ENCODE measurements around the gene GREB1L. TPM values are rescaled to one million over a fixed set of nuclear protein-coding genes. Genes with fewer than 3 reads are reported as not detected.

The GREB1L gene
- total and polyA plus RNA-seq, 2 donors: 0.10 to 1.4 TPM

DNA sequence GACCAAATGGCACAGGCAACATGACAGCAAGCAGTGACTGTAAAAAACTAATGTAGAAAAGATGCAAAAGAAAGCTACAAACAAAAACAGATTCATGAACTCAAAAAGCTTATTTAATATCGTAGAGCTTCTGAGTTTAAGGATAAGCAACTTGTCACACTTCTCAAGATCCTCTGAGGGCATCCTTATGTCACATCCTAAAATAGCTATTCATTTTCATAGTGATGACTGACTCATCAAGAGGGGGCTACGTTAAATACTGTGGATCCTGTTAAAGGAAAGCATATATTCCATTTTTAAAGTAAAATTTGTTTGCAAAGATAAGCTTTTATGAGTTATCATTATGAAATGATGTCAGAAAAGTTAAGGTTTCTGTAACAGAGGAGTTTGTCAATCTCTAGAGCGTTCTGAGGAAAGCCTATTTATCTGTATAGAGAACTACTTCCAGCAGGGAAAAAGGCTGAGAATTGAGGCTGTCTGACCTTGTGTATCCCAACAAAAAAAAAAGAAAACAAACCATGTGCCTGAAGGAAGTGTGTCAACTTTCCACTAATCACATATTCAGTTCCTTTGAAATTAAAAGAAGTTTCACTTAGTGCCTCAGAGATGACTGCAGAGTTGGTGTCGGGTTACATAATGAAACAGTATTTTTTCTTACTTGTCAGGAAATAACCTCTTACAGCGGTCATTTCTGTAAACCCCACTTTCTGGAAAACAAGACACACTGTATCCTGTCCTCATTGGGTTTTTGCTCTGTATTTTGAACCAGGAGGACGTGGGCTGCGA is 243.0 kb downstream of the GREB1L start:
- Histone ChIP-seq H3K4me3 (ENCODE audit: low read depth, low read length) (no peak overlapping the region), H3K4me1 (ENCODE audit: insufficient read depth) (no peaks in the 10 kb centered on the region), H3K36me3 (ENCODE audit: insufficient read depth) (no peaks in the 10 kb centered on the region), H3K27ac (ENCODE audit: low read depth) (no peak overlapping the region)
- no peak for DNase-seq (ENCODE audit: extremely low spot score)
- 58% methylated on average over 7 of the region's 7 CpGs for WGBS

DNA sequence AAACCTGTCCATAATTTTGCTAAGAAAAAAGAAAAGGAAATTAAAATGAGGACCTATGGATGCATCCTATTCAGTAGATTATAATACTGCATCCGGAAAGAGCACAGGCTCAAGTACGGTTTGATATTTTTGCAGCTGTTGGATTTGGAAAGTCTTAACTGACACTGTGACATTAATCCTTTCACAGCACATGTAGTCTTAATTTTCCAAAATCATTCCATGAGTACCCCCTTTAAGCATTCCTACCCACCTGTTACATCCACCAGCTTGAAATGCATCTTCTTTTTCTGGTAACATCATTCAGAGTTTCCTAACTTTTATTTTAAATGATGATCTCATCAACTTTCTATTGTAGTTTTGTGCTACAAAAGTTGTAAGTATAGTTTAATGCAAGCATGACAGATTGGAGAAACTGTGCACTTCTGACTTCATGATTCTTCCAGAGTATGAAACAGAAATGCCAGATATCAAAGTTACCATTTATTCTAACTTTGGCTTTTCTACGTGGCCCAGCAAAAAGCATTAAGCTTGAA is 244.9 kb downstream of the GREB1L start:
- WGBS: 69% methylated on average over 3 of the region's 3 CpGs
- Histone ChIP-seq H3K4me1 (ENCODE audit: insufficient read depth) (no peaks in the 10 kb centered on the region), H3K36me3 (ENCODE audit: insufficient read depth) (no peaks in the 10 kb centered on the region), H3K4me3 (ENCODE audit: low read depth, low read length) (no peak overlapping the region), H3K27ac (ENCODE audit: low read depth) (no peak overlapping the region)
- no peak for DNase-seq (ENCODE audit: extremely low spot score)

GRCh38 chr18:21489119-21489750 is 247.2 kb downstream of the GREB1L start:
- WGBS: 53% methylated on average over 6 of the region's 6 CpGs
- Histone ChIP-seq H3K4me1 (ENCODE audit: insufficient read depth) (no peaks in the 10 kb centered on the region), H3K36me3 (ENCODE audit: insufficient read depth) (no peaks in the 10 kb centered on the region), H3K27ac (ENCODE audit: low read depth) (no peak overlapping the region), H3K4me3 (ENCODE audit: low read depth, low read length) (no peak overlapping the region)
- no peak for DNase-seq (ENCODE audit: extremely low spot score)

GRCh38 chr18:21489919-21490495 is 248.0 kb downstream of the GREB1L start:
- no peaks in the 10 kb centered on the region for H3K4me1 ChIP-seq (ENCODE audit: insufficient read depth)
- H3K27ac ChIP-seq (ENCODE audit: low read depth): no peak overlapping the region
- 94% methylated on average over 15 of the region's 15 CpGs for WGBS

GRCh38 chr18:21490748-21491147 is 248.7 kb downstream of the GREB1L start:
- WGBS: 78% methylated on average over 4 of the region's 4 CpGs
- Histone ChIP-seq H3K4me1 (ENCODE audit: insufficient read depth) (no peaks in the 10 kb centered on the region), H3K36me3 (ENCODE audit: insufficient read depth) (no peaks in the 10 kb centered on the region), H3K27ac (ENCODE audit: low read depth) (no peak overlapping the region), H3K4me3 (ENCODE audit: low read depth, low read length) (no peak overlapping the region)
- DNase-seq (ENCODE audit: extremely low spot score): no peak

More at GRCh38 chr18:21489919-21490495, 248.0 kb downstream of the GREB1L start:
- no peak for DNase-seq (ENCODE audit: extremely low spot score)
- H3K36me3 ChIP-seq (ENCODE audit: insufficient read depth): no peaks in the 10 kb centered on the region
- H3K4me3 ChIP-seq (ENCODE audit: low read depth, low read length): no peak overlapping the region

GRCh38 chr18:21496277-21496835 is 254.3 kb downstream of the GREB1L start:
- Histone ChIP-seq H3K36me3 (ENCODE audit: insufficient read depth) (no peaks in the 10 kb centered on the region), H3K27ac (ENCODE audit: low read depth) (no peak overlapping the region), H3K4me1 (ENCODE audit: insufficient read depth) (no peaks in the 10 kb centered on the region), H3K4me3 (ENCODE audit: low read depth, low read length) (no peak overlapping the region)
- no peak for DNase-seq (ENCODE audit: extremely low spot score)
- WGBS: 73% methylated on average over 12 of the region's 12 CpGs

DNA sequence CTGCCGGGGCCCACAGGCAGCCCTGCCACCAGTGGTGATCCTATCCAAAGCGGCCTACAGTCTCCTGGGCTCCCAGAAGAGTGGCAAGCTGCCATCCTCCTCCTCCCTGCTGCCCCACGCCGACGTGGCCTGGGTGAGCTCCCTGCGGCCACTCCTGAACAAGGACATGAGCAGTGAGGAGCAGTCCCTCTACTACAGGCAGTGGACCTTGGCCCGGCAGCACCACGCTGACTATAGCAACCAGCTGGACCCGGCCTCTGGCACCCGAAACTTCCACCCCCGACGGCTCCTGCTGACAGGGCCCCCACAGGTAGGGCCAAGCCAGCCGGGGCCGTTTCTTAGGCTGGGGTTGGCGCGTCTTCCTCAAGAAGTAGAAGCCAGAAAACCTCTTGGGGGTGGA is 258.0 kb downstream of the GREB1L start:
- H3K4me1 ChIP-seq (ENCODE audit: insufficient read depth): no peaks in the 10 kb centered on the region

DNA sequence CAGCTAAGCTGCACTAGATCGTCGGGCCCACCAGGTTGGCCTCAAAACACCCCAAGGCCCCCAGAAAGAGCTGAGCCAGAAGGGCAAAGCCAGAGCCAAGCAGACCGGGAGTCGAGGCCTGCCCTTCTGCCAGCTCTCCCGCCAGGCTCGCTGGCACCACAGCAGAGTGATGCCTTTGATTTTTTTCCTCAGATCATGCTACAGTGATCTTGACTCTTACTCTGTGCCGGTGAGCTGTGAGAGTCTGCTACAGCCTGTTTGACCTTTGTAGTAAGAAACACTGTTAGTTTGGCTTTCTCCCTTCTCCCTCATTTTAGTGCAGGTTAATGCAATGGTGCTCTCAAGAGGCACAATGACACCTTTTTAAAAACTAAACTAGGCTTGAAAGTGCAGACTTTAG is 260.6 kb downstream of the GREB1L start:
- DNase-seq (ENCODE audit: extremely low spot score): no peak
- Histone ChIP-seq H3K27ac (ENCODE audit: low read depth) (no peak overlapping the region), H3K4me1 (ENCODE audit: insufficient read depth) (no peaks in the 10 kb centered on the region), H3K4me3 (ENCODE audit: low read depth, low read length) (no peak overlapping the region), H3K36me3 (ENCODE audit: insufficient read depth) (no peaks in the 10 kb centered on the region)
- WGBS: 91% methylated on average over 7 of the region's 7 CpGs

More for the DNA sequence above, 258.0 kb downstream of the GREB1L start:
- DNase-seq (ENCODE audit: extremely low spot score): no peak
- Histone ChIP-seq H3K27ac (ENCODE audit: low read depth) (no peak overlapping the region), H3K36me3 (ENCODE audit: insufficient read depth) (no peaks in the 10 kb centered on the region), H3K4me3 (ENCODE audit: low read depth, low read length) (no peak overlapping the region)
- WGBS: 86% methylated on average over 16 of the region's 16 CpGs

DNA sequence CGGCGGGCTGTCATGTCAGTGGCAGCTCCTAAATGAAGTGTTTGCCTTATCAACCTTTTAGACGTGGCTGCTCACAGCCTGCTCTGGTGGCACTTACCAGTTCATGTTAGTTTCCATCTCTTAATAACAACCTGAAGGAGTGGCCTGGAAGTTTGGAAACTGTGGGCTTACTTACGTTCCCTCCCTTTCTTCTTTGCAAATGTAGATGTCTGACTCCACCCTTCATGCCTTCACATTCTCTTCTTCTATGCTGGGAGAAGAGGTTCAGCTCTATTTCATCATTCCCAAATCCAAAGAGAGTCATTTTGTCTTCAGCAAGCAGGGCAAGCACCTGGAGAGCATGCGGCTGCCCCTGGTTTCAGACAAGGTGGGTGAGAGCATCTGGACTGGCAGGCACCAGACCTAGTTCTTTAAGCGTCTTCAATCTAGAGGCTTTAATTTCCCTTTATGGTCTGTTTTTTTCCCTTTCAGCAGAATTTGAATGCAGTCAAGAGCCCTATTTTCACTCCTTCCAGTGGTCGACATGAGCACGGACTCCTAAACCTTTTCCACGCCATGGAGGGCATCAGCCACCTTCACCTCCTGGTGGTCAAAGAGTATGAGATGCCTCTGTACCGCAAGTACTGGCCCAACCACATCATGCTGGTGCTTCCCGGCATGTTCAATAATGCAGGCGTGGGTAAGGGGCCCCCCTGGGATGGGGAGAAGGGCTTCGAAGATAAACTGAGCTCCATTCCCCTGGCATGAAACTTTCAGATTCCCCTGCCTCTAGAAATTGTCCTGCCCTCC is 266.1 kb downstream of the GREB1L start:
- H3K4me3 ChIP-seq (ENCODE audit: low read depth, low read length): no peak overlapping the region
- 88% methylated on average over 13 of the region's 13 CpGs for WGBS
- H3K36me3 ChIP-seq (ENCODE audit: insufficient read depth): no peaks in the 10 kb centered on the region
- no peak overlapping the region for H3K27ac ChIP-seq (ENCODE audit: low read depth)
- no peaks in the 10 kb centered on the region for H3K4me1 ChIP-seq (ENCODE audit: insufficient read depth)
- no peak for DNase-seq (ENCODE audit: extremely low spot score)

DNA sequence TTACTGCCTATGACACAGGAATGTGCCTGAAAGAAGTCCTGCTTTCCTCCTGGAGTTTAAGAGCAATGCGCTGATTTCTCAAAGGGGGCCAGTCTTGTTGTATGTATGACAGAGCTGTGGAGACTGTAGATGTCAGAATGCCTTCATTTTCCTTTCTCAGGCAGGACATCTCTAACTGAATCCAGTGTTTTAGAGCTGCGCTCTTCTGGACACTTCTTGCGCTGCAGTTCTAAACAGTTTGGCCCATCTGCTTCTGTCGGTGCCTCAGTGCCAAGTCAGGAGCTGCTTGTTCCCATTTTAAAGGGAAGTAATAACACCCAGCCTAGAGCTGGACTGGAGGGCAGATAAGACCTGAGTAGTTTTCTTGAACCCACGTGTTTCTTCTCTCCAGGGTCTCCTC is 267.0 kb downstream of the GREB1L start:
- Histone ChIP-seq H3K4me1 (ENCODE audit: insufficient read depth) (no peaks in the 10 kb centered on the region), H3K27ac (ENCODE audit: low read depth) (no peak overlapping the region), H3K4me3 (ENCODE audit: low read depth, low read length) (no peak overlapping the region), H3K36me3 (ENCODE audit: insufficient read depth) (no peaks in the 10 kb centered on the region)
- no peak for DNase-seq (ENCODE audit: extremely low spot score)
- 84% methylated on average over 5 of the region's 5 CpGs for WGBS

DNA sequence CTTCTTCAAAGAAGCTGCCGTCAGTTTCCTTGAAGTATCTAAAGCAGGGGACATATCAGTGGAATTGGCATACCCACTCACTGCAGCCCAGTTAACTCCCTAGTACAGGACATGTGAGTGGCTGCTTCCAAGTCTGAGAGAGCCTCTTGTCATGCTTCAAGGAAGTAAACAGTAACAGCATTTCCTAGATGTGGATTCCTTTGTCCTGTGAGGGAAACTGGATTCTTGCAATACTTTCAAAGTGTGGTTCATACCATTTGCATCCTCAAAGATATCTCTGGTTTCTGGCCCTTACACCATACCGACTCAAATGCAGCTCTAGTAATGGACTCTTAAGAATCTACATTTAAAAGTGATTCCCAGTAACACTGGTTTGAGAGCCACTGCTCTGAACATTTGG is 271.3 kb downstream of the GREB1L start:
- no peak for DNase-seq (ENCODE audit: extremely low spot score)
- 93% methylated on average over 2 of the region's 2 CpGs for WGBS
- Histone ChIP-seq H3K4me3 (ENCODE audit: low read depth, low read length) (no peak overlapping the region), H3K4me1 (ENCODE audit: insufficient read depth) (no peaks in the 10 kb centered on the region), H3K36me3 (ENCODE audit: insufficient read depth) (peaks cover 2% of the 10 kb centered on the region), H3K27ac (ENCODE audit: low read depth) (no peak overlapping the region)

- Histone ChIP-seq H3K36me3 (ENCODE audit: insufficient read depth) (peaks cover 2% of the 10 kb centered on the region), H3K27ac (ENCODE audit: low read depth) (no peak overlapping the region), H3K4me3 (ENCODE audit: low read depth, low read length) (no peak overlapping the region), H3K4me1 (ENCODE audit: insufficient read depth) (no peaks in the 10 kb centered on the region)
- no peak for DNase-seq (ENCODE audit: extremely low spot score)
- WGBS: 94% methylated on average over 5 of the region's 5 CpGs
Observed at GRCh38 chr18:21513741-21514140, 271.7 kb downstream of the GREB1L start.

GRCh38 chr18:21522530-21522929 is 280.5 kb downstream of the GREB1L start:
- no peaks in the 10 kb centered on the region for H3K4me1 ChIP-seq (ENCODE audit: insufficient read depth)
- no peak for DNase-seq (ENCODE audit: extremely low spot score)
- H3K4me3 ChIP-seq (ENCODE audit: low read depth, low read length): no peak overlapping the region
- no peak overlapping the region for H3K27ac ChIP-seq (ENCODE audit: low read depth)
- 92% methylated on average over 6 of the region's 6 CpGs for WGBS
- H3K36me3 ChIP-seq (ENCODE audit: insufficient read depth): peaks cover 7% of the 10 kb centered on the region

Measured in urinary bladder (tissue), 4 donors.